ENCODE measurements around the gene OR6K6.
A peak's percentile ranks its signal among the peaks of the same experiment; 100 is the strongest.

Gene OR6K6

DNA sequence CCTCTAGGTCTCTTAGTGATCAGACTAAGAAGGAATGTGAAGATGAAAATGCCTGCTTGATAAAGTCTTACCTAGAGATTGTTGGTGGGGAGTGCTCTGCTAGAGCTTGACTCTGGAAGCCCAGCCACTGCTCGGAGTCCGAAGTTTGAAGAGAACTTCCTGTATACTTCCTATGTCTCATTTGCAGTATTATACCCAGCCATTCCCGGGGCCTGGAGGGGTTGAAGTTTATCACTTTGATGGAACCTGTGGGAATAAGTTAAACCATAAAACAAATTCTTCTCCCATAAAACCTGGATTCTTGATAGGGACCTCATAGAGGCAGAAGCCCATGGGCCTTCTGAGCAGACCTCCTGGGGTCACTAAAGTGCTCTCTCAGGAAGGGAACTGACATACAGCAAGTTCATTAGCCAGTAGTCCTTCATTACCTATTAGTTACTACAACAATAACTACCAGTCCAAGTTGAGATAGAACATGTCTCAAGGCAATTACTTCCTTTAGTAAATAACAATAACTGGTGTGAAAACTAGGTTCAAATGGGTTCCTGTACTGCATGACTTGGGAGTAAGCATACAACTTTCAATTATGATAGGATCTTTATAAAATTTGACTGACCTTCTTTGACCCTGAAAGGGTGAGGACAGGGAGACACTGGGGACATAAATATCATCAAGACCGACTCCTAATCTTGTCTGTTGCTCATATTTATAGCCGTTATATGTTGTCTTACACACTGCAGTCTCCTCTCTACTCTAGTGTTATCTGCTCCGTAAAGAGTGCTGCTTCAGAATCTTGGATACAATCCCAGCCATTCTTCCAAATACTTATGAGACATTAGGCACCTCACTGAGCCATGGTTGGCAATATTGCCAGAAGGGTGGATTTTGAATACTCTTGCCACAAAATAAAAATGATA is 17.7 kb downstream of the OR6K6 start, which contains the start of gene OR6N1:
TSS of gene OR6N1 (minus strand) at position 246 of the 917 bp plus-strand sequence. CDS start 5,513 bp downstream, outside the sequence.
- ATAC-seq = no peak
- DNase-seq (ENCODE audit: low spot score in 2 of 2) = no peak
- Mint-ChIP-seq H3K9me3 (no peaks in the 10 kb centered on the region), H3K36me3 (no peaks in the 10 kb centered on the region), H3K27ac (no peak within 1 kb of the TSS), H3K4me3 (no peak within 1 kb of the TSS), H3K4me1 (no peaks in the 10 kb centered on the region)

DNA sequence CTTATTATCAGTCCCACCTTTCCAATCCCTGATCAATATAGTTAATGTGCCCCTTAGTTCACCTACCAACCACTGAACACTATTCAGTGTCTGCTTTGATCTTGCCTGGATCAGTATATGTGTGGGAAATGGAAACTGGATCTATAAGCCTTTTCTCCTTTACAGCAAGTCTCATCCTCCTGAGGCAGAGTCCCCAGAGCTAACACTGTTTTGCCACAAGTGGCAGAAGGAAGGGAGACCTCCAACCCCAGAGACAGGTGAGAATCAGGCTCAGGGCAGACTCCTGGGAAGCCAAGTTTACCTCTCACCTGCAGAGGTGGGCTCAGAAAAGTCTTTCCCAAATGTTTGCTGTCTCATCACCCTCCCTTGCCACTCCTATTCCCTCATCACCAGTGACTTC is 26.6 kb downstream of the OR6K6 start, which contains the start of gene OR6N2:
TSS of gene OR6N2 (minus strand) at position 101 of the 400 bp plus-strand sequence. CDS start 3,569 bp downstream, outside the sequence.
- H3K36me3 Mint-ChIP-seq = no peaks in the 10 kb centered on the region
- H3K4me1 Mint-ChIP-seq = peaks cover 9% of the 10 kb centered on the region
- no peak within 1 kb of the TSS for H3K4me3 Mint-ChIP-seq
- no peak within 1 kb of the TSS for H3K27ac Mint-ChIP-seq
- DNase-seq (ENCODE audit: low spot score in 2 of 2) (no peak), ATAC-seq (no peak)
- no peaks in the 10 kb centered on the region for H3K9me3 Mint-ChIP-seq

DNA sequence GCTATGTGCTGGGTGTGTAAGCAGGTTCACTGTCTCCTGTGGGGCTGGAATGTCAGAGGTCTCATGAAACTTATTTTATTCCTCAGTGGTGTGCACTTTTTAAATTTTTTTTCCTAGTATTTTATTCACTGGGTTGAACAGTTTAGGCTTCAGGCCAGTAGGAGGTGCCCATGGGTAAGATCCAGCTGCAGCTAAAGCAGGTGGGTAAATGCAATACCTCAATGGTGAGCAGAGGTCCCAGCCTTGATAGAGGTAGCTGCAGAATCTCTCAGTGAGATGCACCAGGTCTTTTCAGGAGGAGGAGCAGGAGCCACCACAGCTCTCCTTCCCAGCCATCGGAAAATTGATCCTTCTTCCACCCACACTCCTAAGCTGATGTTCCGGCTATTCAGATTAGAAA is 39.1 kb downstream of the OR6K6 start:
- Mint-ChIP-seq H3K36me3 (no peaks in the 10 kb centered on the region), H3K4me1 (peaks cover 8% of the 10 kb centered on the region), H3K4me3 (no peak overlapping the region), H3K27ac (no peak overlapping the region), H3K9me3 (no peaks in the 10 kb centered on the region)
- ATAC-seq (peak; percentile 74), DNase-seq (ENCODE audit: low spot score in 2 of 2) (peak in 1 of 2 donors; percentile 53)

DNA sequence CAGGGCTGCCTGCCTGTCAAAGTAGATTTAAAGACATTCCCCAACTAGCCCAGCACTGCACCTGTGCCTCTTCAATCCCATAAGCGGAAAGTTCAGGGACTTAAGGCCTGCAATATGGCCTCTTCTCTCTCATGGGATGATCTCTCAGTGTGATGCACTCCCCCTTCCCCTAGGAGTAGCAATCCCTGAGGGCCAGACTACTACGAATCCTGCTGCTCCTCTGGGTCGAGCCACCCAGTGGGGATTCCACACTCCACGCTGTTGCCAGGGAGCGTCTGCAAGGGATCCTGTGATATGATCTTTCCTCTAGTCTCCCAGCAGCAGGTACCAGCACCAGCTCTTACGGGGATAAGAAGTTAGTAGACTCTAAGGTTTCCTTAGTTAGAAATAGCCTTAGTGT is 39.7 kb downstream of the OR6K6 start:
- Mint-ChIP-seq H3K4me1 (peaks cover 8% of the 10 kb centered on the region), H3K36me3 (no peaks in the 10 kb centered on the region), H3K27ac (no peak overlapping the region), H3K4me3 (no peak overlapping the region), H3K9me3 (no peaks in the 10 kb centered on the region)
- DNase-seq (ENCODE audit: low spot score in 2 of 2) (no peak), ATAC-seq (no peak)

DNA sequence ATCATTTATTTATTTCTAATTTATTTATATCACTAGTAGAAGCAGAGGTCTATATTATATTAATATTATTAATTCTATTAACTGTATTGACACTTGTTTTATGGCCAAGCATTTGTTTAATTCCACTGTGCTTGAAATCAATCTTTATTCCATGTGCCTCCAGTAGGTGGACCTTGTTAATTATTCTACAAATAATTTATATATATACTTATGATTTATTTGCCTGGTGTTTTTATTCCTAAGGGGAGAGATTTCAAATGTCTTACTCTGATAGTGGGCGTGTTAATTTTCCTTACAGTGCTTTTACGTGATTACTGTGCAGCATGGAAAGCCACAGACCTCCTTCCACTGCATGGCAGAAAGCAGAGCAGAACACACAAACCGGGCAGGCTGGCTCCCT is 44.0 kb downstream of the OR6K6 start:
- Mint-ChIP-seq H3K4me3 (no peak overlapping the region), H3K36me3 (no peaks in the 10 kb centered on the region), H3K4me1 (peaks cover 8% of the 10 kb centered on the region), H3K9me3 (no peaks in the 10 kb centered on the region), H3K27ac (no peak overlapping the region)
- no peak for DNase-seq (ENCODE audit: low spot score in 2 of 2)
- no peak for ATAC-seq

DNA sequence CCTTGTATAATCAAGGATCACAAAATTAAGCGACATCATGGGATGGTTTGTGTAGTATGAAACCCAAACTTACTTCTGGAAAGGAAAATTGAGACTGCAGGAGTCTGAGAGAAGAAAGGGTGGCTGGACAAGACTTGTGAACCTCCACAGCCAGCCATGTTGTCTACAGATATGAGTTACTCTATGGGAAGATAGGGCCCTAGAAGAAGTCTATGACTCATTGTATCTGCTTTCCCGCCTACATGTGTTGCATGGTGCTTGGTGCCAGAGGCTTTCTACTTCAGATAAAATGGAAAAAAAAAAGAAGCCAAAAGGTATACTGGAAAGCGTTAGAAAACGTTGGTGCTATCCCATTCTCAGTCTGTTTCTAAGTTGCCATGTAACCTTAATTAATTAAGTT is 45.2 kb downstream of the OR6K6 start:
- Mint-ChIP-seq H3K9me3 (no peaks in the 10 kb centered on the region), H3K4me3 (no peak overlapping the region), H3K4me1 (no peaks in the 10 kb centered on the region), H3K27ac (no peak overlapping the region), H3K36me3 (no peaks in the 10 kb centered on the region)
- DNase-seq (ENCODE audit: low spot score in 2 of 2) (no peak), ATAC-seq (peak; percentile 78)

DNA sequence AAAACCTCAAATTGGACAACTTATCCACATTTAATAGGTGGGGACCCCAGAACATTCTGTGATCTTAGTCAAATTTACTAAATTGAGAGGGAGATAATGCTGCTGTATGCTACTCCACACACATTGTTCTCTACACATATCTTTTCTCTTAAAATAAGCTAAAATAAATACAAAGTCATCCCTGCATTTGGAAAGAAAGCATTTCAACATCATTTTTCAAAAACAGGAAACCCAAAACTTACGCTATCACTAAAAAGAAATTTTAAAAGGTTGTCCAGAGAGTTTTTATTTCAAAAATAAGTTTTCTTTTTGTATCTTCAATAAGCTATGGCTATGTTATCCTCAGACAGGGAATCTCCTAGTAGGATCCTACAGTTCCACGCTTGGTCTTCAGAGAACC is 46.0 kb downstream of the OR6K6 start:
- ATAC-seq (no peak), DNase-seq (ENCODE audit: low spot score in 2 of 2) (no peak)
- Mint-ChIP-seq H3K4me1 (no peaks in the 10 kb centered on the region), H3K9me3 (no peaks in the 10 kb centered on the region), H3K27ac (no peak overlapping the region), H3K4me3 (no peak overlapping the region), H3K36me3 (no peaks in the 10 kb centered on the region)

DNA sequence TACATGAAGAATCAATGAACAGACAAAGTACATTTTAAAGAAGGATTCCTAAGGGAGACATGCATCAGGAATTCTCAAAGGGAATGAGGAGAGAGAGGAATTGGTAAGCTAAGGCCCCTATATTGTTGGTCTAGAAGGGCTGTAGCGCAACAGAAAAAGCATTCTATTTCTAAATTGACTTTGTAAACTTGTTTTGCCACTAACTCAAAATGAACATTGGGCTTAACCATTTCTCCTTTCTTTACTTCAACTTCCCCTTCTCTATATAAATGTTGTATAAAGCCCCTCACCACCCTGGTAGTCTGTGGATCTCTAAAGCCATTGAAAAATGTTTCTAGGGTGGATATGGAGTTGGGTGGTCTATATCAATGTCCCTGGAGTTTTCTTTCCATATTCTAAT is 46.9 kb downstream of the OR6K6 start:
- H3K36me3 Mint-ChIP-seq = no peaks in the 10 kb centered on the region
- DNase-seq (ENCODE audit: low spot score in 2 of 2) = no peak
- H3K4me1 Mint-ChIP-seq = no peaks in the 10 kb centered on the region
- ATAC-seq = no peak
- H3K27ac Mint-ChIP-seq = no peak overlapping the region
- no peak overlapping the region for H3K4me3 Mint-ChIP-seq
- no peaks in the 10 kb centered on the region for H3K9me3 Mint-ChIP-seq

DNA sequence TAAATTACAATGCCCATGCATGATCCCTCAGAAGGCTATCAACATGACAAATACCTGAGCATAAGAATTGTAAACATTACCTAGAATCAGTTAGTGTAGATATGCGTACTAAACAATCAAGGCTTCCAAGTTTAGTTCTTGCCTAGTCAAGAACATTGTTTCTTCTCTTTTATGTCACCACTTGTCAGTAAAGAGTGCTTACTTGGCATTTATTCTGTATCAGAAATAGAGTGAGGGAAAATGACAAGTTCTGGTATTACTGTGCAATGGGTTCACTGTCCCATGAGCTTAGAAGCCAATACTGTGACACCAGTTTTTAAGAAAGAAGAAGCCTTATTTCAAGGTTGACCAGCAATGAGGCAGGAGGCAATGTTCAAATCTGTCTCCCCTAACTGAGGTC is 49.2 kb downstream of the OR6K6 start:
- H3K36me3 Mint-ChIP-seq = no peaks in the 10 kb centered on the region
- ATAC-seq (no peak), DNase-seq (ENCODE audit: low spot score in 2 of 2) (no peak)
- no peaks in the 10 kb centered on the region for H3K4me1 Mint-ChIP-seq
- no peaks in the 10 kb centered on the region for H3K9me3 Mint-ChIP-seq
- no peak overlapping the region for H3K4me3 Mint-ChIP-seq
- no peak overlapping the region for H3K27ac Mint-ChIP-seq

All from stimulated activated effector memory CD8-positive, alpha-beta T cell treated with anti-CD3 and anti-CD28 coated beads, Interleukin-12 subunit alpha, Interleukin-12 subunit beta, amount 100 ng/mL, for 72 hours (primary cell).